IPS-18c (cell line): ENCODE results near the gene TMEM218.

ENCODE experiments used
- H3K4me3 ChIP-seq: 2 replicates; pipeline ENCODE4 v1.7.0; 2013; ENCODE audit warnings: low read depth, mild to moderate bottlenecking, low read length, moderate library complexity; ENCODE audit not compliant: insufficient read depth
- H3K9me3 ChIP-seq: one replicate; pipeline ENCODE4 v1.6.1; 2013; ENCODE audit warnings: mild to moderate bottlenecking, low read length, moderate library complexity; ENCODE audit not compliant: control insufficient read depth, insufficient read depth

TMEM218 gene

GRCh38 chr11:125052047-125052446 is 59.4 kb downstream of the TMEM218 start:
- Histone ChIP-seq H3K4me3 (no peak overlapping the region), H3K9me3 (no peaks in the 10 kb centered on the region)

DNA sequence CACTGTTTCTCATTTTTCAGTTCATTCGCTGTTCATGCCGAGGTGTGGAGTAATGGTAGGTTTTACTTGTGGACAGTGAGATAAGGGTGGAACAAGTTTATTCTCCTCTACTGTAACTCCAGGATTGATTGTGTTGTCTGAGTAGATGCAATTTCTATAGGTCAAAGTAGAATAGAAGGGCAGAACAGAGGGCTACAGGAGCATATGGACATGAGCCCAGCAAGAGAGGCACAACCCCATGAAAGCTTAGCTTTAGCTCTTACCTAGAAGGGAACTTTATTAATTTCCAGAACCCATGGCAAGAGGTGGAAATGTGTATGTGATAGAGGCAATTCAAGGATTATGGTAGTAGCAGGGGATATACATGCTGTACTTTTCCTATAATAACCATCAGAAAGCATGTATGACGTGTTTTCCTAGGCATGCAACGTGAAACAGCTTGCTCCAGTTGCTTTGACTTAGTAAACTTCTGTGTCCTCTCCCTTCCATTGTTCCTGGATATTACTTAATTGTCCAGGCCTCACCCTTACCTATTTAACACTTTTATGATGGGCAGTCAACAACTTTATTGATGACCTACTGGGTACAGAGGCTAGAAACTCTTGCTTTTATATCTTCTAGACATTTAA is 62.1 kb downstream of the TMEM218 start:
- H3K9me3 ChIP-seq = no peaks in the 10 kb centered on the region
- H3K4me3 ChIP-seq = no peak overlapping the region
